WTC11 (cell line): ENCODE measurements around the gene ZNF774.

Experiments
- ATF6 ChIP-seq: sonication (generic); formaldehyde crosslinking; IDR thresholded peaks from 2 replicates; pipeline ENCODE4 v1.8.1; 2023; ENCODE audit warnings: mild to moderate bottlenecking, missing genetic modification reagents
- CTCF ChIP-seq: fragments of 200-600 bp; IDR thresholded peaks from 2 replicates; pipeline ENCODE4 v1.8.0; 2022; ENCODE audit warnings: antibody characterized with exemption
- GABPB1 ChIP-seq: sonication (generic); formaldehyde crosslinking; IDR thresholded peaks from 2 replicates; pipeline ENCODE4 v1.8.1; 2023; ENCODE audit warnings: mild to moderate bottlenecking, missing genetic modification reagents
- IRF1 ChIP-seq: sonication (generic); formaldehyde crosslinking; IDR thresholded peaks from 2 replicates; pipeline ENCODE4 v1.8.0; 2023; ENCODE audit warnings: missing genetic modification reagents
- JUN ChIP-seq: sonication (generic); formaldehyde crosslinking; IDR thresholded peaks from 2 replicates; pipeline ENCODE4 v1.8.0; 2023; ENCODE audit warnings: mild to moderate bottlenecking, missing genetic modification reagents
- NFYB ChIP-seq: sonication (generic); formaldehyde crosslinking; conservative IDR thresholded peaks from 2 replicates; pipeline ENCODE4 v1.8.0; 2022; ENCODE audit warnings: low read depth, missing genetic modification reagents
- RELA ChIP-seq: sonication (generic); formaldehyde crosslinking; IDR thresholded peaks from 2 replicates; pipeline ENCODE4 v1.8.1; 2022; ENCODE audit warnings: missing genetic modification reagents, mild to moderate bottlenecking, borderline replicate concordance
- RORB ChIP-seq: fragments of 250-450 bp; sonication (Bioruptor Pico); IDR thresholded peaks from 2 replicates; pipeline ENCODE4 v1.9.0; 2021; ENCODE audit warnings: mild to moderate bottlenecking
- TCF7 ChIP-seq: sonication (generic); formaldehyde crosslinking; IDR thresholded peaks from 2 replicates; pipeline ENCODE4 v1.8.0; 2022; ENCODE audit warnings: mild to moderate bottlenecking, low read depth, missing genetic modification reagents, moderate library complexity
- TF ChIP-seq, protein P1 (sequence below): fragments of 250-450 bp; sonication (Bioruptor Pico); conservative IDR thresholded peaks from 2 replicates; pipeline ENCODE4 v1.9.0; 2021; ENCODE audit warnings: mild to moderate bottlenecking
- TF ChIP-seq, protein P2 (sequence below): sonication (generic); formaldehyde crosslinking; IDR thresholded peaks from 2 replicates; pipeline ENCODE4 v1.8.0; 2022; ENCODE audit warnings: mild to moderate bottlenecking, missing genetic modification reagents
- TF ChIP-seq, protein P3 (sequence below): fragments of 250-450 bp; sonication (Bioruptor Pico); IDR thresholded peaks from 2 replicates; pipeline ENCODE4 v1.9.0; 2021; ENCODE audit warnings: moderate library complexity, mild to moderate bottlenecking, inconsistent platforms, borderline replicate concordance

DNA sequence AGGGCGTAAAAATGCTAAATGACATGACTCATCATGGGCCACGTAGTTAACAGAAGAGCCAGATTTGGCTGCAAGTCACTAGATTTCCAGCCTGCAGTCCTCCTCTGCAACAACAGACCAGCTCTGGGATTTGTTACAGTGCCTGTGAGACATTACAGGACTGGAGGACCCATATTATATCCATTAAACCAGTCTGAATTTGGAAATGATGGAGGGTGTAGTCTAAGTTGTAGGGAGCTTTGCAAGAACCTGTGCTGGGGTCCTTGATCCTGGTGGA is 10.8 kb downstream of the ZNF774 start:
- TF ChIP-seq RORB (no peak), JUN (CRISPR knock-in tag) (no peak), CTCF (no peak), NFYB (CRISPR knock-in tag) (no peak), IRF1 (CRISPR knock-in tag) (no peak), TCF7 (CRISPR knock-in tag) (no peak), ATF6 (no peak), GABPB1 (no peak), RELA (CRISPR knock-in tag) (no peak)
- TF ChIP-seq, protein P1, sequence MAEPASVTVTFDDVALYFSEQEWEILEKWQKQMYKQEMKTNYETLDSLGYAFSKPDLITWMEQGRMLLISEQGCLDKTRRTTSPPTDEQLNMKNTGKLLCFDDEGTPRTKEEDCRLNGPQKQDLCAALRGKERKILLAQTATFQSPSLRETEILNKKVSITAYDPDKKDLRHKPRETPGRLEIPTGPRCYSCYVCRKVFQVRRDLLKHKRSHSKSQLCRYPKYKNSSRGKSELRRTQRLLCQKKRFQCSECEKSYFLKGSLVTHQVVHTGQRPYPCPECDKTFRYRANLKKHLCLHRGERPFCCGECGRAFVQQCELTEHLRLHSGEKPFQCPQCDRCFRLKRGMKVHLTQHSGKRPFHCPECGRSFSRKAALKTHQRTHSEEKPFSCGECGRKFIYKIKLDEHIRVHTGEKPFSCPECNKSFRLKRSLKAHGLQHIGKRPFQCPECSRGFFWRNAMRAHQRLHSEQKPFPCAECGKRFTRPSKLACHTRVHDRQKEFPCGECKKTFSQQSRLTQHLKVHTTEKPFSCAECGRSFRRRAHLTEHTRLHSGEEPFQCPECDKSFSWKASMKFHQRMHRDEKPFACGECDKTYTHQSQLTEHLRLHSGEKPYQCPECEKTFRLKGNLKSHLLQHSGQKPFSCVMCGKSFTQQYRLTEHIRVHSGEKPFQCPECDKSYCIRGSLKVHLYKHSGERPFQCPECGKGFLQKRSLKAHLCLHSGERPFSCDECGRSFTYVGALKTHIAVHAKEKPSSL (CRISPR knock-in tag) = no peak
- TF ChIP-seq, protein P2, sequence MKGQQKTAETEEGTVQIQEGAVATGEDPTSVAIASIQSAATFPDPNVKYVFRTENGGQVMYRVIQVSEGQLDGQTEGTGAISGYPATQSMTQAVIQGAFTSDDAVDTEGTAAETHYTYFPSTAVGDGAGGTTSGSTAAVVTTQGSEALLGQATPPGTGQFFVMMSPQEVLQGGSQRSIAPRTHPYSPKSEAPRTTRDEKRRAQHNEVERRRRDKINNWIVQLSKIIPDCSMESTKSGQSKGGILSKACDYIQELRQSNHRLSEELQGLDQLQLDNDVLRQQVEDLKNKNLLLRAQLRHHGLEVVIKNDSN (CRISPR knock-in tag) = no peak
- TF ChIP-seq, protein P3, sequence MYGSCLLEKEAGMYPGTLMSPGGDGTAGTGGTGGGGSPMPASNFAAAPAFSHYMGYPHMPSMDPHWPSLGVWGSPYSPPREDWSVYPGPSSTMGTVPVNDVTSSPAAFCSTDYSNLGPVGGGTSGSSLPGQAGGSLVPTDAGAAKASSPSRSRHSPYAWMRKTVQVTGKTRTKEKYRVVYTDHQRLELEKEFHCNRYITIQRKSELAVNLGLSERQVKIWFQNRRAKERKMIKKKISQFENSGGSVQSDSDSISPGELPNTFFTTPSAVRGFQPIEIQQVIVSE = no peak
